H1 (cell line): ENCODE results near the gene PIAS2. TPM values are rescaled to one million over a fixed set of nuclear protein-coding genes. Genes with fewer than 3 reads are reported as not detected.
A peak's percentile ranks its signal among the peaks of the same experiment; 100 is the strongest.

Source experiments
- CTCF ChIA-PET: fragments of 300-600 bp; sonication (Branson Sonifier 250); formaldehyde crosslinking; loops from one replicate; lab custom pipeline; 2021; ENCODE audit not compliant: partially characterized antibody; lab: Charles Lee
- POLR2A ChIA-PET: fragments of 300-600 bp; sonication (Branson Sonifier 250); formaldehyde crosslinking; loops from one replicate; lab custom pipeline; 2021; ENCODE audit warnings: inconsistent platforms; ENCODE audit not compliant: partially characterized antibody; lab: Charles Lee
- DNase-seq, 2 experiments: peaks; one replicate each; pipeline versions ENCODE4 v3.0.0 to v3.0.0-alpha.2; 2010 to 2022; ENCODE audit warnings: low spot score in 2 of 2, low read depth in 1 of 2, mixed read lengths in 1 of 2
- FAIRE-seq: peaks from 2 replicates; lab custom pipeline; 2011; peaks lifted over from hg19 to GRCh38; lab: Jason Lieb, UNC
- H2AFZ ChIP-seq: 2 replicates; pipeline ENCODE4 v1.8.1; 2012; ENCODE audit warnings: low read length, inconsistent platforms
- H2AK5ac ChIP-seq: 2 replicates; pipeline ENCODE4 v1.6.1; 2013; ENCODE audit warnings: low read depth, low read length
- H2BK120ac ChIP-seq: replicated peaks from 2 replicates; pipeline ENCODE3; 2013; ENCODE audit warnings: low read depth, low read length, inconsistent platforms
- H2BK12ac ChIP-seq: 2 replicates; pipeline ENCODE4 v1.6.1; 2013; ENCODE audit warnings: low read depth, low read length
- H2BK15ac ChIP-seq: 2 replicates; pipeline ENCODE4 v1.6.1; 2013; ENCODE audit warnings: low read length
- H2BK20ac ChIP-seq: 2 replicates; pipeline ENCODE4 v1.6.1; 2013; ENCODE audit warnings: low read length
- H2BK5ac ChIP-seq: 2 replicates; pipeline ENCODE4 v1.6.1; 2013; ENCODE audit warnings: low read depth, low read length
- H3K14ac ChIP-seq: 2 replicates; pipeline ENCODE4 v1.6.1; 2013; ENCODE audit warnings: inconsistent platforms; ENCODE audit not compliant: insufficient read length
- H3K18ac ChIP-seq: 2 replicates; pipeline ENCODE4 v1.6.1; 2013; ENCODE audit warnings: low read length; ENCODE audit errors: extremely low read depth
- H3K23ac ChIP-seq: 2 replicates; pipeline ENCODE4 v1.6.1; 2013; ENCODE audit warnings: inconsistent platforms; ENCODE audit not compliant: insufficient read length
- H3K23me2 ChIP-seq: 2 replicates; pipeline ENCODE4 v1.6.1; 2013; ENCODE audit warnings: low read depth, low read length
- H3K27ac ChIP-seq: 2 replicates; pipeline ENCODE4 v1.6.1; 2011; ENCODE audit warnings: low read depth, low read length, inconsistent platforms
- H3K27me3 ChIP-seq, 4 experiments: replicated peaks in 1 of 4; 1 replicate in 1 of 4; 2 replicates in 3 of 4; pipeline versions ENCODE4 v1.6.1 to v1.8.1; 2011 to 2013; ENCODE audit warnings: low read length in 3 of 4, mild to moderate bottlenecking in 3 of 4, inconsistent platforms in 2 of 4, mixed read lengths in 2 of 4, moderate library complexity in 1 of 4; ENCODE audit not compliant: control insufficient read depth in 3 of 4, insufficient read depth in 3 of 4; ENCODE audit errors: extremely low read depth in 1 of 4
- H3K36me3 ChIP-seq, 4 experiments: 2 replicates each; pipeline versions ENCODE4 v1.6.1 to v1.8.1; 2011 to 2013; ENCODE audit warnings: mild to moderate bottlenecking in 4 of 4, low read length in 3 of 4, moderate library complexity in 2 of 4, control low read depth in 1 of 4, inconsistent platforms in 1 of 4; ENCODE audit not compliant: insufficient read depth in 4 of 4, control insufficient read depth in 2 of 4
- H3K4ac ChIP-seq: replicated peaks from 2 replicates; pipeline ENCODE3; 2013; ENCODE audit warnings: low read length, low read depth, mixed read lengths, inconsistent platforms; ENCODE audit not compliant: insufficient read length
- H3K4me1 ChIP-seq, 4 experiments: replicated peaks in 1 of 4; 1 replicate in 1 of 4; 2 replicates in 3 of 4; pipeline versions ENCODE4 v1.6.1 to v1.8.1; 2011 to 2013; ENCODE audit warnings: low read length in 3 of 4, inconsistent platforms in 2 of 4, mixed read lengths in 1 of 4; ENCODE audit not compliant: insufficient read depth in 4 of 4, control insufficient read depth in 3 of 4
- H3K4me2 ChIP-seq, 2 experiments: 2 replicates each; pipeline versions ENCODE4 v1.6.1 to v1.8.1; 2011 to 2013; ENCODE audit warnings: low read depth in 2 of 2, low read length in 2 of 2, control low read depth in 1 of 2, inconsistent platforms in 1 of 2, mild to moderate bottlenecking in 1 of 2; ENCODE audit not compliant: insufficient read depth in 1 of 2
- H3K4me3 ChIP-seq, 4 experiments: fragments of 200-600, 300-600 bp in 1 of 4; sonication (generic), shearing (Covaris generic), sonication (Bioruptor Twin) in 1 of 4; 2 replicates each; pipeline versions ENCODE4 v1.5.1 to v1.8.1; 2011 to 2016; ENCODE audit warnings: low read length in 4 of 4, low read depth in 3 of 4, control low read depth in 2 of 4, inconsistent platforms in 2 of 4, mild to moderate bottlenecking in 2 of 4, mixed read lengths in 1 of 4, moderate library complexity in 1 of 4; ENCODE audit not compliant: insufficient read depth in 2 of 4; ENCODE audit errors: extremely low read depth in 1 of 4
- H3K56ac ChIP-seq: replicated peaks from 2 replicates; pipeline ENCODE3; 2013; ENCODE audit warnings: low read depth, mild to moderate bottlenecking, mixed read lengths, low read length, inconsistent platforms; ENCODE audit not compliant: insufficient read length
- H3K79me1 ChIP-seq: 2 replicates; pipeline ENCODE4 v1.6.1; 2013; ENCODE audit warnings: low read depth, low read length, control low read depth
- H3K79me2 ChIP-seq, 2 experiments: 2 replicates each; pipeline versions ENCODE4 v1.6.1 to v1.8.1; 2012 to 2013; ENCODE audit warnings: low read length in 2 of 2, mild to moderate bottlenecking in 2 of 2, inconsistent platforms in 1 of 2; ENCODE audit not compliant: insufficient read depth in 2 of 2, control insufficient read depth in 1 of 2
- H3K9ac ChIP-seq, 4 experiments: replicated peaks in 1 of 4; 1 replicate in 1 of 4; 2 replicates in 3 of 4; pipeline versions ENCODE4 v1.6.1 to v1.8.1; 2011 to 2013; ENCODE audit warnings: low read depth in 3 of 4, low read length in 3 of 4, control low read depth in 2 of 4, mild to moderate bottlenecking in 2 of 4, moderate library complexity in 2 of 4, inconsistent platforms in 1 of 4; ENCODE audit errors: extremely low read depth in 1 of 4
- H3K9me3 ChIP-seq, 2 experiments: 2 replicates each; pipeline versions ENCODE4 v1.6.1 to v1.8.1; 2012 to 2013; ENCODE audit warnings: mild to moderate bottlenecking in 2 of 2, moderate library complexity in 2 of 2, control low read depth in 1 of 2, inconsistent platforms in 1 of 2, low read depth in 1 of 2, low read length in 1 of 2, mixed read lengths in 1 of 2; ENCODE audit not compliant: insufficient read depth in 2 of 2
- H4K20me1 ChIP-seq, 2 experiments: replicated peaks in 1 of 2; 2 replicates each; pipeline versions ENCODE3 to v1.8.1; 2011 to 2013; ENCODE audit warnings: inconsistent platforms in 2 of 2, low read length in 2 of 2, mild to moderate bottlenecking in 1 of 2; ENCODE audit not compliant: insufficient read depth in 2 of 2, control insufficient read depth in 1 of 2
- H4K5ac ChIP-seq: 2 replicates; pipeline ENCODE4 v1.6.1; 2013; ENCODE audit warnings: low read length, low read depth, mixed read lengths, inconsistent platforms; ENCODE audit not compliant: insufficient read length
- H4K8ac ChIP-seq: 2 replicates; pipeline ENCODE4 v1.8.0; 2013; ENCODE audit warnings: mild to moderate bottlenecking, moderate library complexity, low read length, inconsistent platforms; ENCODE audit not compliant: insufficient read depth; ENCODE audit errors: extremely low read depth
- H4K91ac ChIP-seq: replicated peaks from 2 replicates; pipeline ENCODE3; 2013; ENCODE audit warnings: low read length, mixed read lengths, inconsistent platforms; ENCODE audit not compliant: insufficient read length
- BCL11A ChIP-seq, 2 experiments: IDR thresholded peaks; one replicate each; pipeline ENCODE4 v1.6.1; 2011; ENCODE audit warnings: low read depth in 2 of 2, low read length in 2 of 2, mild to moderate bottlenecking in 2 of 2
- CTBP2 ChIP-seq: IDR thresholded peaks from 2 replicates; pipeline ENCODE4 v1.7.0; 2011; ENCODE audit warnings: borderline replicate concordance, mild to moderate bottlenecking, moderate library complexity, mixed read lengths, low read length; ENCODE audit not compliant: insufficient read depth, insufficient read length
- GABPA ChIP-seq: IDR thresholded peaks from 2 replicates; pipeline ENCODE4 v1.6.1; 2011; ENCODE audit warnings: mild to moderate bottlenecking, low read length, moderate library complexity, borderline replicate concordance; ENCODE audit not compliant: insufficient read depth
- HDAC6 ChIP-seq: IDR thresholded peaks from one replicate; pipeline ENCODE4 v1.7.1; 2012; ENCODE audit warnings: low read depth, mild to moderate bottlenecking, inconsistent platforms, low read length, moderate library complexity
- KDM4A ChIP-seq: IDR thresholded peaks from one replicate; pipeline ENCODE4 v1.7.1; 2012; ENCODE audit warnings: low read depth, mild to moderate bottlenecking, moderate library complexity, low read length, inconsistent platforms; ENCODE audit not compliant: severe bottlenecking
- MAFK ChIP-seq: IDR thresholded peaks from 2 replicates; pipeline ENCODE4 v1.6.1; 2012; ENCODE audit warnings: low read depth, mild to moderate bottlenecking, improper control_type of control experiment, low read length
- POU5F1 ChIP-seq: IDR thresholded peaks from 2 replicates; pipeline ENCODE4 v1.6.1; 2011; ENCODE audit warnings: low read depth, mild to moderate bottlenecking, low read length, moderate library complexity
- SRF ChIP-seq: IDR thresholded peaks from 2 replicates; pipeline ENCODE4 v1.6.1; 2011; ENCODE audit warnings: mild to moderate bottlenecking, low read depth, low read length, moderate library complexity
- TBP ChIP-seq: IDR thresholded peaks from 2 replicates; pipeline ENCODE4 v1.6.1; 2011; ENCODE audit warnings: low read depth, low read length, improper control_type of control experiment
- WGBS, 2 experiments: shearing (Covaris generic) in 1 of 2; methylation state at CpG; one replicate each; pipeline versions ENCODE4 v1.1.6 to v1.1.7; 2013 to 2015; ENCODE audit warnings: low lambda C conversion rate in 2 of 2, mixed read lengths in 2 of 2, inconsistent platforms in 1 of 2, low coverage in 1 of 2, missing lambda C conversion rate in 1 of 2; ENCODE audit not compliant: insufficient replicate concordance in 2 of 2, insufficient coverage in 1 of 2, insufficient read length in 1 of 2; ENCODE audit errors: extremely low coverage in 1 of 2, missing lambda C conversion rate in 1 of 2; 5-methylcytosine and 5-hydroxymethylcytosine counted together
- polyA plus RNA-seq, 7 experiments: library from polyadenylated mRNA; depleted of rRNA in 3 of 7; stranded (reverse) in 5 of 7; unstranded in 2 of 7; fragments of >200 nt in 5 of 7; fragments of 200-250 nt in 2 of 7; gene quantifications; 1 replicate in 5 of 7; 2 replicates in 1 of 7; 4 replicates in 1 of 7; pipeline versions ENCODE4 v1.2.1 to v1.2.3, GENCODE V29; 2011 to 2013; ENCODE audit warnings: missing spikeins in 2 of 7, mixed read lengths in 2 of 7
- total RNA-seq: library from RNA; stranded (reverse); fragmentation: NEBNext Ultra II Directional; extraction: Animal tissue kit (Norgen Biotek cat#: 25700); gene quantifications from 2 replicates; pipeline ENCODE4 v1.2.1, GENCODE V29; 2021
- TF ChIP-seq, protein P1 (sequence below): IDR thresholded peaks from 2 replicates; pipeline ENCODE4 v1.6.1; 2011; ENCODE audit warnings: low read depth, mild to moderate bottlenecking, low read length; ENCODE audit not compliant: insufficient read depth

The PIAS2 gene
- total and polyA plus RNA-seq, 2 of the 8 experiments (the other 6 are each of a cell fraction or from before 2014, with no cell fraction given), result 20.1 to 53.9 TPM

DNA sequence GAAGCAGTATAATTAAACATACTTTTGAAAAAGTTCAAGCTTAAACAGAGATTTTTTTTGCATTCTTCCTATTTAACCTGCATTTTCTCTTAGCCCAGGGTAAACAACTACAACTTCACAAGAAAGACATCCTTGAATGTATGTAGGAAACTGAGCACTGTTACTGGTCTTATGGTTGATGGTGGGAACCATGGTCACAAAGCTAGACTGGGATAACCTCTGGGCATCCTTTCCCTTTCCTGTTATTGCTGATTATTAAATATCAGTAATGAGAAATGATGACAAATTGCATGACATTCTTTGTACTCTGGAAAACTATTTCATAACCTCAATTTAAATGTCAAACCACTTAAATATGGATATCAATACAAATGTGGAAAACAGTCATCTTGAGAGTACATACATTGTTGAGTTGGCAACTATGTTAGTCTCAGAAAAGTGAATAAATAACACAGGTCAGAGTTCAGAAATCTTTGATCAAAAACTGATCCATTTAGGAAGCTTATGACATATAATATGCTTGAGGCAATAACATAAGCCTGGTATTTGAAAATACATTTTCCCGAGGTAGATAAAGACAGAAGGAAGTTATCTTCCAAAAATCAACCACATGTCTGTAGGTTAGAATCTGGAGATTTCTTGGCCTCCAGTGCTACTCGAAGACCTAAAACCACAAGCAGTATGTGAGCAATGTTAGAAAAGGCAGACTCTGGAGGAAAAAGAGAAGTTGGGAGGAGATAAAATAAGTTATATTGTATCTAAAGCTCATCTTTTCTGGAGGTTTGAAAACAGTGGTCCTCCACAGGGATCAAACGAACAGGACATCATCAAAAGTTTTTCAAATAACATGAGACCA lies 95.2 kb downstream of the PIAS2 start:
- no peak overlapping the region for H2AFZ ChIP-seq
- H3K56ac ChIP-seq, result no peak overlapping the region
- no peak overlapping the region for H3K27ac ChIP-seq
- H3K4me3 ChIP-seq, result no peak overlapping the region
- ChIA-PET CTCF (interaction anchor here (1.0 to 1.8 kb wide), 2 partner anchors 8 to 29 kb away, joined by 4 to 6 read pairs; no protein-coding TSS in a partner anchor), POLR2A (no interaction called here)
- H4K20me1 ChIP-seq, result no peaks in the 10 kb centered on the region
- FAIRE-seq (peak; percentile 50), DNase-seq (no peak)
- no peak overlapping the region for H3K23ac ChIP-seq
- H3K79me2 ChIP-seq, result no peaks in the 10 kb centered on the region
- no peak overlapping the region for H4K8ac ChIP-seq
- WGBS, 2 experiments, result 86% methylated on average over 3 of the region's 3 CpGs; no CpG with 5 or more reads in 1 of the 2 experiments
- no peak overlapping the region for H3K4ac ChIP-seq
- H2BK15ac ChIP-seq, result no peak overlapping the region
- H3K9ac ChIP-seq, result no peak overlapping the region
- H4K91ac ChIP-seq, result no peak overlapping the region
- H2BK120ac ChIP-seq, result no peak overlapping the region
- no peaks in the 10 kb centered on the region for H3K4me1 ChIP-seq
- peaks cover 0 to 21% (median 5%) of the 10 kb centered on the region in 4 experiments; a peak in 5 of 8 replicates for H3K36me3 ChIP-seq
- H3K23me2 ChIP-seq, result no peaks in the 10 kb centered on the region
- no peak overlapping the region for H2AK5ac ChIP-seq
- H2BK12ac ChIP-seq, result no peak overlapping the region
- no peak overlapping the region for H3K14ac ChIP-seq
- H4K5ac ChIP-seq, result no peak overlapping the region
- no peak overlapping the region for H3K4me2 ChIP-seq
- H3K79me1 ChIP-seq, result no peaks in the 10 kb centered on the region
- no peaks in the 10 kb centered on the region for H3K27me3 ChIP-seq
- no peak overlapping the region for H3K18ac ChIP-seq
- no peaks in the 10 kb centered on the region for H3K9me3 ChIP-seq
- no peak overlapping the region for H2BK20ac ChIP-seq
- H2BK5ac ChIP-seq, result no peak overlapping the region
- TF ChIP-seq CTBP2, result no peak
- no peak for TF ChIP-seq GABPA
- TF ChIP-seq BCL11A (IDR thresholded peaks at IDR 0.05; ENCODE audit: low read depth in 2 of 2, low read length in 2 of 2), result no peak
- TF ChIP-seq TBP, result no peak
- no peak for TF ChIP-seq HDAC6
- no peak for TF ChIP-seq SRF
- TF ChIP-seq POU5F1, result no peak
- TF ChIP-seq, protein P1, sequence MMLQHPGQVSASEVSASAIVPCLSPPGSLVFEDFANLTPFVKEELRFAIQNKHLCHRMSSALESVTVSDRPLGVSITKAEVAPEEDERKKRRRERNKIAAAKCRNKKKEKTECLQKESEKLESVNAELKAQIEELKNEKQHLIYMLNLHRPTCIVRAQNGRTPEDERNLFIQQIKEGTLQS, result no peak
- no peak for TF ChIP-seq MAFK
- no peak for TF ChIP-seq KDM4A
